H54 (cell line): Measurements from ENCODE around the gene ARHGAP36.

Experiments
- DNase-seq: peaks from one replicate; pipeline ENCODE4 v3.0.0; 2011; ENCODE audit warnings: low spot score, mixed read lengths; ENCODE audit not compliant: insufficient read length
- FAIRE-seq: peaks from 3 replicates; lab custom pipeline; 2011; peaks lifted over from hg19 to GRCh38; lab: Jason Lieb, UNC
- POLR2A ChIP-seq: IDR thresholded peaks from 2 replicates; pipeline ENCODE4 v1.6.1; 2011; ENCODE audit warnings: low read depth, mild to moderate bottlenecking, low read length

ARHGAP36 gene, protein sequence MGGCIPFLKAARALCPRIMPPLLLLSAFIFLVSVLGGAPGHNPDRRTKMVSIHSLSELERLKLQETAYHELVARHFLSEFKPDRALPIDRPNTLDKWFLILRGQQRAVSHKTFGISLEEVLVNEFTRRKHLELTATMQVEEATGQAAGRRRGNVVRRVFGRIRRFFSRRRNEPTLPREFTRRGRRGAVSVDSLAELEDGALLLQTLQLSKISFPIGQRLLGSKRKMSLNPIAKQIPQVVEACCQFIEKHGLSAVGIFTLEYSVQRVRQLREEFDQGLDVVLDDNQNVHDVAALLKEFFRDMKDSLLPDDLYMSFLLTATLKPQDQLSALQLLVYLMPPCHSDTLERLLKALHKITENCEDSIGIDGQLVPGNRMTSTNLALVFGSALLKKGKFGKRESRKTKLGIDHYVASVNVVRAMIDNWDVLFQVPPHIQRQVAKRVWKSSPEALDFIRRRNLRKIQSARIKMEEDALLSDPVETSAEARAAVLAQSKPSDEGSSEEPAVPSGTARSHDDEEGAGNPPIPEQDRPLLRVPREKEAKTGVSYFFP

GRCh38 chrX:131058136-131058868, at the start of gene ARHGAP36:
TSS of gene ARHGAP36 (plus strand) at chrX:131058346. CDS start at chrX:131081666, 23,320 bp downstream.
- DNase-seq, result no peak
- no peak for TF ChIP-seq POLR2A

DNA sequence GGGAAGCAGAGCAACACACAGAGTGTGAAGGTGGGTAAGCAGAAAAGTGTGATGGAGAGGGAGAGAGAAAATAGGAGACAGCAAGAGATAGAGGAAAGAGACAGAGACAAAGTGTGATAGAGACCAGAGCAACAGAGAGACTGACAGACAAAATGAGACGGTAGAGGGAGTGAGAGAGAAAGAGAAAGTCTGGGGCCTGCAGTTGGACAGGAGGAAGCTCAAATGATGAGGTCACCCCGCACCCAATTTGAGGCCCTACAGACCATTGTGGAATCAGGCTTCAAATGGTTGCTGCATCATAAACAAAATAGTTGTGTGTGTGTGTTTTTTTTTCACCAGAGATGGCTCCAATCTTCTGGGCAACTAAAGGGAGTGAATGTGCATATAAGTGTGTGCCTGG, 48.0 kb upstream of the ARHGAP36 start:
- no peak for TF ChIP-seq POLR2A
- DNase-seq (no peak), FAIRE-seq (no peak)

More at GRCh38 chrX:131058136-131058868, at the start of gene ARHGAP36:
- FAIRE-seq, result no peak

DNA sequence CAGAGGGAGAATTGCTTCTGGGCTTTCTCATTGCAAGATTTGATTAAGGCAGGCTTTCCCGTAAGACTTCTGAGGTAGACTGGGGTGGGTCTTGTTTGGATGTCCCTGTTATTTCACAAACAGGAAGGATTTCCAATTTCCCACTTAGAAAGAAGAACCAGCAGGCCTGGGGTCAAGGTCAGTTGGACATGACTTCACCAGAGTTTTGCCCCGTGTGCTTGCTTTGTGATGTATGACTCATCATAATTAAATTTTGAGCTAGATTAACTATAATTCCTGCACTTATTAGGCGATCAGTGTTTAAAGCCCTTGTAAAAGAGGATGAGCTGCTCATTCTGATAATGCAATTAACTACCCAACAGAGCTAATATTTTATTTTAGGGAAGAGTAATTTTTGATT, 32.8 kb upstream of the ARHGAP36 start:
- FAIRE-seq (no peak), DNase-seq (no peak)
- no peak for TF ChIP-seq POLR2A

DNA sequence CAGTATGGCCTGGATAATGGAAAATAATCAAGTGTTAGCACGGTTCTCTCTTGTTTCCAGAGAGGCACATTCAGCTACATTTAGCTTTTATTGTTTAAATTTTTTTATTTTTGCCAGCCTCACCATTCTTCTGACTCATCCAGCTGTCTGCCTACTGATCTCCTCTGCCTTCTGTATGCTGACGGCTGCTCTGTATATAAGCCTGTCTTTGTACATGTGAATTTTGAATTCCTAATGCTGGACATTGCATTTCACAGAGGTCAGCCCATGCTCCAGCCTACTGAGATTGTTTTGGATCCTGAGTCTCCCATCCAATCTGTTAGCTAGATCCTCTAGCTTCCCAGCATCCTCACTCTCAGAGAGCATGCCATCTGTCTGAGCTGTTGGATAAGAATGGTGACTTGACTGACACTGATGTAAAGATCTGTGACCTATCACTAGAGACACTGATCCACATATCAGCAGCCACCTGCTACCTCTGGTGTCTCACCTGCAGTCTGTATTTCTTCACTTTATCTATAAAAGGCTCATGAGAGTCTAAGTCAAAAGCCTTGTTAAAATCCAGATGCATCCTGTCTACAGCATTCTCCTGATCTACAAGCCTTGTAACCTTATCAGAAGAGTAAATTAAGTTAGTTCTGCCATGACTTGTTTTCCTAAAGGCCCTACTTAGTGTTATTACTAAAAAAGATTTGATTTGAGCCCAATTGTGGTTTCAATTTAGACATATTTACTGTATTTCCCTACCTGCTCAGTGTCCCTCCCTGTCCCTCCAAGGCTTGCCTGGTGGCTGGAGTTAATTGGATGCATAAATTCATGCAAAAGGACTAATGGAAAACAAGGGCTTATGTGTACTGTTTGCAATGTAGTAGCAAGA, 25.6 kb upstream of the ARHGAP36 start:
- no peak for TF ChIP-seq POLR2A

DNA sequence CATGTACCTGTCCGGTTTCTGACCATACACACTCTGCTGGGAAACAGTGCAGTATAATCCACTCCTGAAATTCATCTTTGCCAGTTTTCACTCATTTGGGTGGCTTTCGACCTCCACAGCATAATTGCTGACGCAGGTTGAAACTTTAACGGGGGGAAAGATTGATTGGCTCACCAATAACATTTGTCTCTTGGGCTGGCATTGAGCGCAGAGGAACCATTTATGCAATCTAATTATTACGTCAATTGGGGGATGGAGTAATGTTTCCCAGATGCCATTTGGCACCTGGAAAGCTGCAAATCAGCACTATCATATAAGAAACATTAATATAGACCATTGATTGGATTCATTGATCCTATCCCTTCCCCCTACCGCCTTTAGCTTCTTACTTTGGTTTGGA, 24.1 kb upstream of the ARHGAP36 start:
- FAIRE-seq, result no peak

More for the DNA sequence above, 25.6 kb upstream of the ARHGAP36 start:
- DNase-seq (no peak), FAIRE-seq (no peak)

GRCh38 chrX:131040781-131041180, 17.4 kb upstream of the ARHGAP36 start:
- no peak for TF ChIP-seq POLR2A
- no peak for FAIRE-seq
- no peak for DNase-seq

More for the DNA sequence above, 24.1 kb upstream of the ARHGAP36 start:
- no peak for TF ChIP-seq POLR2A
- no peak for DNase-seq

GRCh38 chrX:131041667-131042066, 16.5 kb upstream of the ARHGAP36 start:
- DNase-seq (no peak), FAIRE-seq (no peak)
- no peak for TF ChIP-seq POLR2A

DNA sequence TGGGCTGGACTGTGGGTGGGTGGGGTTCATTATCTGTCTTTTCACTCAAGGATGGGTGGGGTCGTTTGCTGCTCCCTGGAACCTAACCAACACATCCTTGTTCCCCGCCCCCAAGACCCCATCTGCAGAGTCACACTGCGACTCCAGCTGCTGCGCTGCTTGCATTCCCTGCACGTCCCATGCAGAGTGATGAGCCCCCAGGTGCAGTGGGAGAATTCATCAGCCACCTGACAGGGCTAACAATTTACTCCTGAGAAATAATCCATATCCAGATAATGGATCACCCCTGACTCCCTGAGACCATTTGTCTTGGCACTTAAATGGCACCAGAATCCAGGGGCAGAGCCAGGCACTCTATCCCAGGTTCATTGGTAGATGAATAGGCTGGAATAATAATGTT, 12.4 kb upstream of the ARHGAP36 start:
- no peak for DNase-seq
- TF ChIP-seq POLR2A, result no peak
- no peak for FAIRE-seq

- FAIRE-seq, result no peak
- TF ChIP-seq POLR2A, result no peak
- DNase-seq, result no peak
Measured at GRCh38 chrX:131046596-131046995, 11.6 kb upstream of the ARHGAP36 start.

- DNase-seq (no peak), FAIRE-seq (no peak)
- no peak for TF ChIP-seq POLR2A
Measured at GRCh38 chrX:131047180-131047579, 11.0 kb upstream of the ARHGAP36 start.

- DNase-seq (no peak), FAIRE-seq (no peak)
- no peak for TF ChIP-seq POLR2A
Measured at GRCh38 chrX:131053076-131053475, 5.1 kb upstream of the ARHGAP36 start.

DNA sequence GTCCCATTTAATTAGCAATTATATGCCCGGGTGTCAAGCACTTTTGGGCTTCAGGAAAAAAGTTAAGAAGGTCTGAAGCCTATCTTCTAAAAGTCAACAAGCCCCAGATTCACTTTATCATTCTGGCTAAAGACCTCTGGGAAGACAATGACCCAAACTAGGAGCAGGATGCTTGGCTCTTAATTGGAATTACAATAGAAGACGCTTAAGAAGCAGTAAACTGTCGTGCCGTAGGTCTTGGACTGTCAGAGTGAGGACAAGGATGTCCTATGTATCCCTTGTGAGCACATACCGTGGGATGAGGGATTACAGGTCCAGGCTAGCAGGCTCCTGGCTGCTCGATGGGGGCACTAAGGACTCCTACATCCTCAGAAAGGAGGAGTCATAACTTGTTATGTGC, 3.2 kb upstream of the ARHGAP36 start:
- TF ChIP-seq POLR2A, result no peak
- no peak for DNase-seq
- FAIRE-seq, result no peak

DNA sequence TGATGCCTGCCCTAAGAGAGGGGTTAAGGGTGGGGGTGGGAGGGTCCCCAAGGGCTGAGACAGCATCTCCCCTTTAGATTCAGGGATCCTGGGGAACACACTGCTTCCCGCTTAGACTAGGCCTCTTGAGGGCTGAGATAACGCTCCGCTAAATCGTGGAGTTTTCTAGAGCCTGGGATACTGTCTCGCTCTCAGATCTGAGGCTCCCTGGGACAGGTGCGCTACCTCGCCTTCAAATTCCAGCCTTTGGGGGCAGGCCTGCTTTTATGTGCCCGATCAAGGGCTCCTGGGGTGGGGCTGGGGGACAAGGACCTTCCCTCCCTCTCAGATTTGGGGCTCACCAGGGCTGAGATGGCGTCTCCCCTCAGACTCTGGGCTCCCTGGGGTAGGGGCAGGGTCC, 440 bp upstream of the ARHGAP36 start:
- no peak for DNase-seq
- no peak for TF ChIP-seq POLR2A
- no peak for FAIRE-seq
